Measurements from ENCODE around the gene GATAD2A. TPM values are rescaled to one million over a fixed set of nuclear protein-coding genes. Genes with fewer than 3 reads are reported as not detected.
A peak's percentile ranks its signal among the peaks of the same experiment; 100 is the strongest.

Gene GATAD2A
- total RNA-seq, 6 experiments from 2014 or later: 23.9 to 59.6 (median 39.2) TPM

DNA sequence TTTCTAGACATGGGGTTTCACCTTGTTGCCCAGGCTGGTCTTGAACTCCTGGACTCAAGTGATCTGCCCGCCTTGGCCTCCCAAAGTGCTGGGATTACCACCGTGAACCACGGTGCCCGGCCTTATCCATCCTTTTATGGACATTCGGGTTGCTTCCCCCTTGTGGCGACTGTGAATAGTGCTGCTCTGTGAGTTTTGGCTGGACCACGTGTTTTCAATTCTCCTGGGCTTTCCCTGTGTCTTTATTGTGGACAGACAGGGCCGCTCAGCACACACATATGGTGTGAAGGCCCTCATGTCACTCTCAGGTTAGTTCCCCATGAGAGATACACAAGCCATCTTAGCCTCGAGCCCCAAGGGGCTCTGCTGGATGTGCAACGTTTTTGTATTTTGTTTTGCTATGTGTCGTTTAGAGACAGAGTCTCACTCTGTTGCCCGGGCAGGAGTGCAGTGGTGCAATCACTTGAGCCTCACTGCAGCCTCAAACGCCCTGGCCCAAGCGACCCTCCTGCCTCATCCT is 44.3 kb upstream of the GATAD2A start:
- no peak overlapping the region for H3K4me3 ChIP-seq
- no peaks in the 10 kb centered on the region for H3K27me3 ChIP-seq
- ATAC-seq (peak; percentile 80 to 90 (median 84)), DNase-seq (peak in 2 of 3 donors; percentile 67 to 77)
- peaks cover 0 to 1% (median 0%) of the 10 kb centered on the region in 4 donors for H3K4me1 ChIP-seq
- intact Hi-C loops (cut with DNase I): no loop called here
- H3K9me3 ChIP-seq: no peaks in the 10 kb centered on the region
- no peak overlapping the region for H3K27ac ChIP-seq
- peaks cover 0 to 10% (median 5%) of the 10 kb centered on the region in 4 donors for H3K36me3 ChIP-seq
- peak; percentile 82 to 91 (median 84) for TF ChIP-seq CTCF (IDR thresholded peaks at IDR 0.05)
- TF ChIP-seq POLR2A (IDR thresholded peaks at IDR 0.05): no peak
- 4% methylated on average over 12 of the region's 14 CpGs for WGBS (ENCODE audit: insufficient coverage, low coverage, low lambda C conversion rate, missing lambda C conversion rate)

DNA sequence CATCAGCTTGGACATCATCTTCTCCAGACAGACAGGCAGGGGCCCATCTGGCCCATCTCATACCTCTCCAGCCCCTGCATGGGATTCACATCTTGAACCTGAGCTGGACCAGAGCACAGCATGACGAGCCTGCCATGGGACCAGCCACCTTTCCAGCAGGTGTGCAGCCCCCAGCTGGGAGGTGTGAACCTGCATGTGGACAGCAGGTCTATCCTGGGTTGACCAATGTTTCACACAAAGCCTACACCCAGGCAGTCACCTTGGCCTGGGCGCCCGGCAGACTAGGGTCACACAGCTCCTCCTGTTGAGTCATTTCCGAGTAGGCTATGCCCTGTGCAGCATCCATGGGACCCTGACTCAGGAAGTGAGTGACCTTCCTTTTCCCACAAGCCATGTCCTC is 43.4 kb upstream of the GATAD2A start:
- 80% methylated on average over 1 of the region's 4 CpGs for WGBS (ENCODE audit: insufficient coverage, low coverage, low lambda C conversion rate, missing lambda C conversion rate)
- DNase-seq: no peak
- Histone ChIP-seq H3K36me3 (peaks cover 0 to 2% (median under 1%) of the 10 kb centered on the region in 4 donors), H3K4me1 (peaks cover 0 to 8% (median 0%) of the 10 kb centered on the region in 4 donors), H3K27ac (no peak overlapping the region), H3K27me3 (no peaks in the 10 kb centered on the region), H3K4me3 (no peak overlapping the region), H3K9me3 (no peaks in the 10 kb centered on the region)
- ATAC-seq: no peak
- TF ChIP-seq CTCF (IDR thresholded peaks at IDR 0.05) (no peak), POLR2A (IDR thresholded peaks at IDR 0.05) (no peak)
- intact Hi-C loops (cut with DNase I): no loop called here

GRCh38 chr19:19366434-19367396 is 38.8 kb upstream of the GATAD2A start:
- no peaks in the 10 kb centered on the region for H3K36me3 ChIP-seq
- H3K27ac ChIP-seq: no peak overlapping the region
- H3K4me1 ChIP-seq: peaks cover 0 to 8% (median 0%) of the 10 kb centered on the region in 4 donors
- peak overlapping the region in 1 of 3 donors; percentile 4 for H3K4me3 ChIP-seq
- DNase-seq (peak; percentile 77 to 82 (median 82)), ATAC-seq (peak; percentile 85 to 94 (median 92))
- no peaks in the 10 kb centered on the region for H3K9me3 ChIP-seq
- intact Hi-C loops (cut with DNase I): loop anchor here (5.0 kb wide), 1 partner anchor 126 kb away; no protein-coding TSS in a partner anchor
- TF ChIP-seq POLR2A (IDR thresholded peaks at IDR 0.05) (no peak), CTCF (IDR thresholded peaks at IDR 0.05) (peak; percentile 94 to 98 (median 98))
- no peaks in the 10 kb centered on the region for H3K27me3 ChIP-seq
- WGBS (ENCODE audit: insufficient coverage, low coverage, low lambda C conversion rate, missing lambda C conversion rate): 52% methylated on average over 8 of the region's 18 CpGs

- Histone ChIP-seq H3K36me3 (no peaks in the 10 kb centered on the region), H3K27me3 (no peaks in the 10 kb centered on the region), H3K27ac (no peak overlapping the region), H3K9me3 (no peaks in the 10 kb centered on the region), H3K4me3 (no peak overlapping the region), H3K4me1 (peaks cover 0 to 8% (median 0%) of the 10 kb centered on the region in 4 donors)
- TF ChIP-seq POLR2A (IDR thresholded peaks at IDR 0.05): no peak
- TF ChIP-seq CTCF (IDR thresholded peaks at IDR 0.05): no peak
- no CpG with 5 or more reads among the region's 7 CpGs for WGBS (ENCODE audit: insufficient coverage, low coverage, low lambda C conversion rate, missing lambda C conversion rate)
- ATAC-seq (no peak), DNase-seq (no peak)
- intact Hi-C loops (cut with DNase I): loop anchor here (5.0 kb wide), 1 partner anchor 124 kb away; no protein-coding TSS in a partner anchor
Measured at GRCh38 chr19:19368087-19368486, 37.4 kb upstream of the GATAD2A start.
